Erythroblast (primary cell): ENCODE measurements around the gene PLCL2.

Experiments used
- DNase-seq, 2 experiments: peaks; one replicate each; lab custom pipeline; 2025; lab: John Stamatoyannopoulos, UW
- GATA1 ChIP-seq: IDR thresholded peaks from 2 replicates; pipeline ENCODE4 v1.6.1; 2011; ENCODE audit warnings: low read depth, mild to moderate bottlenecking, control low read depth, low read length, moderate library complexity
- POLR2A ChIP-seq: IDR thresholded peaks from 2 replicates; pipeline ENCODE4 v1.6.1; 2011; ENCODE audit warnings: mild to moderate bottlenecking, low read length

Gene PLCL2

DNA sequence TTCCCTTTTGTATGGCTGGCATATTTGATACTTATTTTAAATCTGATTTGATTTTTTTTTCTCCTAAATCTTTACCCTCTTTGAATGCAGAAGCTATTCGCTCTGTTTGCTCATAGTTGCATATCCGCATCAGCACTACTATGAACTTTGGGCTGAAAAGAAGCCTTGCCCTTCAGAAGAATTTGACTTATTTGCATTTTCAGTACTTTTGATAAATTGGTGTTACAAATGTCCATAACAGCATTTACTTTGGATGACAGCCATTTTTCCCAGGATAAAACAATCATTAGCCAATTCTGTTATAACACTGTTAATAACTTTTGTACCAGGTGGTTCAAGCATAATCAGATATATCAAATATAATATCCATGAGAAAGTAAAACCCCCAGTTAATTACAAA, 129.5 kb downstream of the PLCL2 start:
- no peak for DNase-seq
- TF ChIP-seq POLR2A (no peak), GATA1 (no peak)

DNA sequence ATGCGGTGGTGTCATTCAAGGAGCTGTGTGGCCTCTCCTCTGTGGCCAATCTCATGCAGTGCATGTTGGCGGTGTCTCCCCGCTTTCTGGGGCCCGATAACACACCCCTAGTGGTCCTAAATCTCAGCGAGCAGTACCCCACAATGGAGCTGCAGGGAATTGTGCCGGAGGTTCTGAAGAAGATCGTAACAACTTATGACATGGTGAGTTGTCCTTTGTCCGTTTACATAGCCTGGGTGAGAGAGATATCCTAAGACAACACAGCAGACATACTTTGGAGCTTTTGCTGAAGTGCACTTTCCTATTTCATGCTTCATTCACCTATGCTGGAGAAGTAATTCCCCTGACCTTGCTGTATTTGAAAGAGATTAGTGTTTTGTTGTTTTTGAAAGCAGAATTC, 130.0 kb downstream of the PLCL2 start:
- no peak for TF ChIP-seq GATA1
- TF ChIP-seq POLR2A, result no peak
- DNase-seq, result no peak

DNA sequence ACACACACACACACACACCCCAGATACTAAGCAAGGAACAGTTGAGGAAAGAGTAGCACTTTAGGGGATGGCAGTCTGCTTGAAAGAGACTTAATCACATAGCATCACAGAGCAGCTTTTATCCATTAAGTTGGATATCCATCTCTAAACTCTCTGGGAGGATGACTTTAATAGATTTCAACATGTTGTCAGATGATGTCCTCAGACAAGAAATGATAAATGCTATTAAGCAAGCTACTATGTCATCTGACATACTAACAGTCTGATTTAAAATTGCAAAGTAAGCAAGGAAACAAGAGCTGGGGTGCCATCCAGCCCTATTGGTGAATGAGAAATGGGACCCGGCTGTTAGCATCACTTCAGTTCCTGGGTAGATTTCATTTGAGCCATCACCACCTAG, 136.9 kb downstream of the PLCL2 start:
- DNase-seq, result no peak
- TF ChIP-seq POLR2A, result no peak

DNA sequence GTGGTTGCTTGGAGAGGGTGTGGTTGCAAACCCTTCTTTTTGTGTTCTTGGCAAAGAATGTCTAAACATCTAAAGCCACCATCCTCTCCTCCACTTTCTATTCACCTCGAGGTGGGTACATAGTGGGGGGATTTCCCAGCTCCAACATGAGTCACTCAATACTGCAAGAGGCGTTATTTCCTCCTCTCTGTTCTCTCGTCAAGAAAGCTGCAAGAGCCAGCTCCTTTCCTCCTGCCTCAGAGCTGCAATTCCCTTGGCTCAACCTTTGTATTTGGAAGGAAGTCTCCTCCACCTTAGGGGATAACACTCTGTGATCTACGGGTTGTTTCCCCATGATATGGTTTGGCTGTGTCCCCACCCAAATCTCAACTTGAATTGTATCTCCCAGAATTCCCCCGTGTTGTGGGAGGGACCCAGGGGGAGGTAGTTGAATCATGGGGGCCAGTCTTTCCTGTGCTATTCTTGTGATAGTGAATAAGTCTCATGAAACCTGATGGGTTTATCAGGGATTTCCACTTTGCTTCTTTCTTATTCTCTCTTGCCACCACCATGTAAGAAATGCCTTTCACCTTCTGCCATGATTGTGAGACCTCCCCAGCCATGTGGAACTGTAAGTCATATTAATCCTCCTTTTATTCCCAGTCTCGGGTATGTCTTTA, 138.4 kb downstream of the PLCL2 start:
- no peak for DNase-seq
- TF ChIP-seq GATA1 (no peak), POLR2A (no peak)

DNA sequence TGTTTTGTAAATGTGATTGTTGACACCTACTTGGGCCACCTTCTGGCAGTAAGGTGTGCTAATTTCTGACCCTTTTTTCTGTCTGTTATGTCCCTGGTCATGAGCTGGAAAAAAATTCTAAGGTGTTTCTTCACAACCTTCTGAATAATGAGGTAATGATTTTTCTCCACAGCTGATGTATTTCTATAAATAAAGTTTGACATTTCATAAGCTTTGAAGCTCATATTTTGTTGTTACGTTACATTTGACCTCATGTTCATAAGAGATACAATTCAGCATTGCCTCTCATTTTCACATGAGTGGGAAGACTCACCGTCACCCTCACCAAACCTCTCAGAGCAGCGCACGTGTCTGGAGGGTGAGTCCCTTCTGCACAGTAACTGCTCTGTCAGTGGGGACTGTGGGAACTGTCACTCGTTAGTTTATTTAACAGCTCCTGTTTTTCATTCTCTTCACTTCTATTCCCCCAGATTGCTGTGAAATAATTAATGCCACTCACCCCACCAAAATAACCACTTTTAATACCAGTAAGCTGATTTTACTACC, 140.9 kb downstream of the PLCL2 start:
- no peak for DNase-seq

DNA sequence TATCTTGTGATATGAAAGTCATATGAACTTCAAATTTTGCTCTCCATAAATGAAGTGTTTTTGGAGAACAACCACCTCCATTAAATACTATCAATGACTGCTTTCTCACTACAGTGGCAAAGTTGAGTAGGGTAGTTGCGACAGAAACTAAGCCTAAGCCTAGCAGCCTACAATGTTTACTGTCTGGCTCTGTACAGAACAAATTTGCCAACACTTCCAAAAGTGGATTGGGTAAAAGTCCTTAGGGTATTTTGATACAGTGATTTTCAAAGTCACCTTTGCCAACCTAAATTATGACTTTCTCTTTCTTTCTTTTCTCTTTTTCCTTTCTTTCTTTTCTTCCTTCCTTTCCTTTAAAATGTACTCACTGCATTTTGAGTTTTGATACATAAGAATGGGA, 142.6 kb downstream of the PLCL2 start:
- no peak for DNase-seq
- TF ChIP-seq POLR2A (no peak), GATA1 (no peak)

More for the DNA sequence above, 140.9 kb downstream of the PLCL2 start:
- TF ChIP-seq POLR2A, result no peak
- TF ChIP-seq GATA1, result no peak

DNA sequence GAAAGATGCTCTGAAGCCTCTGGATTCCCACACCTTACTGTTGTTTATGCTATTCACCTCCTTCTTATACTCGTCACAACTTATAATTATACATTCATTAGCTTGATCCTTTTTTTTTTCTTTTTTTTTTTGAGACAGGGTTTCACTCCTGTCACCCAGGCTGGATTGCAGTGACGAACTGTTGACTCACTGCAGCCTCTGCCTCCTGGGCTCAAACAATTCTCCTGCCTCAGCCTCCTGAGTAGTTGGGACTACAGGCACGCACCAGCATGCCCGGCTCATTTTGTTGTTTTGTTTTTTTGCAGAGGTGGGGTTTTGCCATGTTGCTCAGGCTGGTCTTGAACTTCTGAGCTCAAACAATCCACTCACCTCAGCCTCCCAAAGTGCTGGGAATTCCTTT, 143.6 kb downstream of the PLCL2 start:
- no peak for DNase-seq
- TF ChIP-seq GATA1 (no peak), POLR2A (no peak)

DNA sequence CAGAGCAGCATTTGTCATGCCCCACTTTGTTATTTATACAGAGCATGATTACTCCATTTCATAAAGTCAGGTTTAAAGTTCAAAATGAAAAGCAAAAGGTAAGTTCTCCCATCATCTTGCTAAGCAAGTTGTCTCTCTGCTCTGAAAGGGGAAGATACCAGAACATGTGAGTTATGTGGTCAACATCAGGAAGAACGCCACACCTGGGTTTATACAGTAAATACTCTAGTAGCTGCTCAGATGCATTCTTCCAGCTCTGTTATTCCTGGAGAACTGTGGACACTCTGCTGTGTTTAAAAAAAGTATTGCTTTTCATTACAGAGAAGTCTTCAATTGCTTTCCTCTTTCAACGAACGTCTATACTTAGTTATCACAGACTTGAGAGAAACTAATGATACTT, 145.7 kb downstream of the PLCL2 start:
- no peak for DNase-seq
- TF ChIP-seq GATA1 (no peak), POLR2A (no peak)

DNA sequence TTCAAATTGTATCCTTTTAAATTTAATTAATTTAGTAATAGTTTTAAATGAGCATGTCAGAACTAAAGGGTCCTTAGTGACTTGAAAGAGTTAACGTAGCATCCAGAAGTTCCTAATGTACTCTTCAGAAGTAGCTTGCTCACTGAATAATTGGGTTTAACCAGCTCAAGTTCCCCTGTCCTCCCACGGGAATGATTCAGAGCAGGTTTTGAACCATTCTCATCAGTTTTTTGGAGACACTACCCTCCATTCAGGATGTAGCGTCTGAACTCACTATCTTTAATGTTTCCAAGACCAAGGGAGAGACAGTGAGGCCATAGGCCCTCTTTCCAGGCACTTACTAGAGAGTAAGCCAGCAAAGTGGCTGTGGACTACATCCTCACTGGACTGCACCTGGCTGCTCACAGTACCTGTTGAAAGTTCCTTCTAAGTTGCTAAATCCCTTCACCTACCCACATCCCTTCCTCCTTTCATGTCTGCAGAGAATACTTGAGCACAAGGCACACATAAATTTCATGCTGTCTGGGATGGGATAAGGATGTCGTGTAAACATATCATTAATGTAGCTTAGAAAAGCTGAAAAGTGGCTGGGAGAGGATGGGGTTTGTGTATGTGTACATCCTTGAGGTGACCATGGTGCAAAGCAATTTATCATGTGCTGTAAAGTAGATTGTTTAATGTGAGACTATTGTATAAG, 146.3 kb downstream of the PLCL2 start:
- TF ChIP-seq GATA1 (no peak), POLR2A (no peak)
- peak in 1 of 2 experiments; percentile 5 for DNase-seq

DNA sequence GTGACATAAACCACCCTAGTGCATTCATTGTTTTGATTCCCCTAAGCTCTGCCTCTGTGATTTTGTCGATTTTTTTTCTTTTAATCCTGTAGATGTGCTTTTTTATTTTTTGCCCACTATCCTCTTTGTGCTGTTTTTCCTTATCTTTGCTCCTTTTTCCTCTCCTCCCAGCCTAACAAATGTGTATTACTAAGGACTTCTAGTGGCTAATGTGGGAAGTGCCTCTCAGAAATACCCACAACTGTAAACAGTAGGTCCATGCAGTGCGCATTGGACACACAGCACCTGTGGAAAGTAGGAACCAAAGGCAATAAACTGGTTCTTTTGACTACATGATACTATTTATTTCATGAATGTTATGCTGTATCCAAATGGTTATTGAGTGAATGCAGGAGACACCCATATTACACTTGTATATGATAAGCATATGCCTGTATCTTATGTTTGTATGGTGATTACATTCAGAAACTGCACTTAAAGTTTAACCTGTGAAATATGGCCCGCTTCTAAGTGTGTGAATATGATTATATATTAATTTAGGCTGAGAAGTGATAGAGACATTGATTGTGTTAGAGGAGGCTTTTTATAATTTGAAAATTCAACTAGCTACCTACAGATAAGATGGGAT, 147.8 kb downstream of the PLCL2 start:
- DNase-seq, result peak; percentile 50 to 61
- TF ChIP-seq POLR2A, result no peak

DNA sequence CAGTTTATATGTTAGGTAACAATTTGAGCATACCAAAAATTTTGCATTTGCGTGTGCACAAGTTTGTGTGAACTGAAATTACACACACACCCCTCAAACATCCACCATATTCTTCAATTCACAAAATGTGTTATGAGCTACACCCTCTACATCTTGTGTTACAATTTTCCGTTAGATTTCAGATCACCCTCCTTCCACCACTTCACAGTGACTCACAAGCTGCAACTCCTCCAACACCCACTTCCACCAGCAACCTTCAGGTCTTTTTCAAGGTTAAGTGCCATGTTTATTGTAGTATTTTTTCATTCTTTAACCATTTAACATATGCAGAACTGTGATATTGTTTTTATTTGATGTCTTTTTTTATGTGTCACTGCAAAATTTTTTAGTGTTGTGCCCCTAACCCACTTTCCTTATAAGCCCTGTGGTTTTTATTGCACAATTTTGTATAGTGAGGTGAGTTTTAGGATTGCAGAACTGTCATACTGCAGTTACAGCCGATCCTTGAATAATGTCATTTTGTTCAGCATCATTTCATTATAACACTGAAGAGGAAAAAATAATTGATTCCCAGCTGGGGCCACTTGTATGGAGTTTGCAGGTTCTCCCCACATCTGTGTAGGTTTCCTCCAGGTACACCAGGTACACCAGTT, 148.9 kb downstream of the PLCL2 start:
- peak; percentile 11 to 16 for DNase-seq
- TF ChIP-seq POLR2A, result no peak
- no peak for TF ChIP-seq GATA1

DNA sequence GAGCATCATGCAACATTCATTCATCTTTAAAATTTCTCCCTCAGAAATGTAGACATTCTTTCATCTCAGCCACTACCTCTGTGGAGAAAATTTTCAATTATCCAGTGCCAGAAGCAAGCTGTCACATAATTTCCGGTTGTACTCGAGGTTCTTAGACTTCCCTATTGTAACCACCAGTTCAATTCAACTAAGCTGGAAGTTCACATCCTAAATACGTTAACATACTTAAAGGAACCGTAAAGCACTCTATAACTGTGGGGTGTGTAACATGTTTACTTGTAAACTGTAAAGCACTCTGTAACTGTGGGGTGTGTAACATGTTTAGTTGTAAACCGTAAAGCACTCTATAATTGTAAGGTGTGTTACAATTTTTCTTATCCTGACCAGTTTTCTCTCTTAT, 150.3 kb downstream of the PLCL2 start:
- DNase-seq, result no peak
- TF ChIP-seq POLR2A (no peak), GATA1 (no peak)

DNA sequence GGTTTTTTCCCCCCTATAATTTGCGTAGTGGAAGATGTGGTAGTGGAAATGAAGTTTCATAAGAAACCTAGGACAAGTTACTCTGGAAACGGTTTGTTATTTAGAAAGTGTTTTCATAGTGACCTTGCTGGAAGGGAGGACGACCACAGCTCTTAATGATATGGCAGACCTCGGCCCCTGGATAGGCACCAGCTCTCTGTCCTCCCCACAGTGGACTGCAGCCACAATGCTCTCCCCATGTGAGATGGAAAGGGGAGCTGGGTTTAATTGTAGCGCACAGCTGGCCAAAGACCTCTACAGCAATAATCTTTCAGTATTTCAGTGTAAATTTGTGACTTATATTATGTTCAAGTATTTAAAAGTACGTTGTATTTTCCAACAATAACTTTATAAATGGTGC, 151.2 kb downstream of the PLCL2 start:
- TF ChIP-seq GATA1 (no peak), POLR2A (no peak)
- DNase-seq, result no peak

DNA sequence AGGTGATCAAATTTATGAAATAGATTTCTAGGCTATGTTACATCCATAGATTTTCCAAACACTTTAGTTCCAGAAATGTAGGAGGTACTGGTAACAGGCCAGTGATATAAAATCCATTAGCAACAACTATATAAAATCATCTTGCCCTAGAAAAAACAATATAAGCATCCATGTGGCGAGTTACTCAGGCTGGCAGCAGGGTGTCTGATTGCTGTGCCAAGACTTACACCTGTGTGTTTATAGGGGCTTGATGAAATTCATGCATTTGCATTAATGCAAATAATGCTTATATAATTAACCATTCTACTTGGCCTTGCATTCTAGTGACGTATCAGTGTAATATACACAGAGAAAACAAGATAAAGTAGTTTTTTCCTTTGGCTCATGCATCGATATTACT, 153.4 kb downstream of the PLCL2 start:
- no peak for TF ChIP-seq POLR2A
- TF ChIP-seq GATA1, result no peak
- no peak for DNase-seq
